HepG2 (cell line): ENCODE data around the gene NACC2. TPM values are rescaled to one million over a fixed set of nuclear protein-coding genes. Genes with fewer than 3 reads are reported as not detected.
A peak's percentile ranks its signal among the peaks of the same experiment; 100 is the strongest.

Experiments
- ASH2L ChIP-seq: fragments of 300-600, 200-600 bp; sonication (generic); IDR thresholded peaks from 2 replicates; pipeline ENCODE4 v1.7.0; 2017; ENCODE audit warnings: low read depth, mild to moderate bottlenecking, moderate library complexity, mixed read lengths, low read length; ENCODE audit not compliant: insufficient read length
- CBFB ChIP-seq: sonication (generic); formaldehyde crosslinking; IDR thresholded peaks from 2 replicates; pipeline ENCODE4 v1.4.0; 2020; ENCODE audit warnings: missing genetic modification reagents
- CCAR2 ChIP-seq: fragments of 200-400 bp; formaldehyde crosslinking; optimal IDR thresholded peaks from 2 replicates; pipeline ENCODE3; 2018; ENCODE audit warnings: low read depth, mild to moderate bottlenecking, low read length, moderate library complexity
- CHCHD3 ChIP-seq: sonication (generic); formaldehyde crosslinking; IDR thresholded peaks from 2 replicates; pipeline ENCODE4 v1.8.0; 2022; ENCODE audit warnings: mild to moderate bottlenecking, missing genetic modification reagents, moderate library complexity
- ELK4 ChIP-seq: sonication (generic); formaldehyde crosslinking; IDR thresholded peaks from 2 replicates; pipeline ENCODE4 v1.9.0; 2021; ENCODE audit warnings: missing genetic modification reagents, borderline replicate concordance
- FOSL2 ChIP-seq: sonication (generic); formaldehyde crosslinking; IDR thresholded peaks from 2 replicates; pipeline ENCODE4 v1.4.0; 2020; ENCODE audit warnings: missing genetic modification reagents
- IRX3 ChIP-seq: sonication (generic); formaldehyde crosslinking; IDR thresholded peaks from 2 replicates; pipeline ENCODE4 v1.8.1; 2023; ENCODE audit warnings: mild to moderate bottlenecking, low read depth, missing genetic modification reagents, borderline replicate concordance
- ISL2 ChIP-seq: sonication (generic); formaldehyde crosslinking; IDR thresholded peaks from 2 replicates; pipeline ENCODE4 v1.5.0; 2020; ENCODE audit warnings: missing genetic modification reagents
- KMT2B ChIP-seq: IDR thresholded peaks from 2 replicates; pipeline ENCODE4 v1.6.1; 2016; ENCODE audit warnings: missing genetic modification reagents, missing compliant biosample characterization
- NR2F6 ChIP-seq, 2 experiments: IDR thresholded peaks; 2 replicates each; pipeline ENCODE4 v1.6.1; 2016; ENCODE audit warnings: antibody characterized with exemption in 1 of 2, mild to moderate bottlenecking in 1 of 2
- PAX8 ChIP-seq: sonication (generic); formaldehyde crosslinking; IDR thresholded peaks from 2 replicates; pipeline ENCODE4 v1.8.0; 2022; ENCODE audit warnings: mild to moderate bottlenecking, missing genetic modification reagents, borderline replicate concordance
- POLR2G ChIP-seq: fragments of 200-400 bp; formaldehyde crosslinking; IDR thresholded peaks from 2 replicates; pipeline ENCODE4 v1.6.1; 2018; ENCODE audit warnings: mild to moderate bottlenecking, low read depth, low read length, moderate library complexity
- TEAD3 ChIP-seq: optimal IDR thresholded peaks from 2 replicates; pipeline ENCODE3; 2016; ENCODE audit warnings: borderline replicate concordance
- ZEB1 ChIP-seq: IDR thresholded peaks from 2 replicates; pipeline ENCODE4 v1.6.1; 2012; ENCODE audit warnings: mild to moderate bottlenecking, low read depth, inconsistent platforms; ENCODE audit not compliant: insufficient replicate concordance
- ZNF24 ChIP-seq: fragments of 450-650 bp; IDR thresholded peaks from 2 replicates; pipeline ENCODE4 v1.6.1; 2017; ENCODE audit warnings: antibody characterized with exemption, mild to moderate bottlenecking
- ZNF367 ChIP-seq: sonication (generic); formaldehyde crosslinking; IDR thresholded peaks from 2 replicates; pipeline ENCODE4 v1.4.0; 2020; ENCODE audit warnings: missing genetic modification reagents, borderline replicate concordance
- ZNF564 ChIP-seq: sonication (generic); formaldehyde crosslinking; IDR thresholded peaks from 2 replicates; pipeline ENCODE4 v1.8.1; 2023; ENCODE audit warnings: mild to moderate bottlenecking, missing genetic modification reagents
- ZNF577 ChIP-seq: sonication (generic); formaldehyde crosslinking; IDR thresholded peaks from 2 replicates; pipeline ENCODE4 v1.4.0; 2020; ENCODE audit warnings: mild to moderate bottlenecking, low read depth, missing genetic modification reagents, borderline replicate concordance
- ZNF775 ChIP-seq: sonication (generic); formaldehyde crosslinking; IDR thresholded peaks from 2 replicates; pipeline ENCODE4 v1.4.0; 2020; ENCODE audit warnings: missing genetic modification reagents, mild to moderate bottlenecking, moderate library complexity, borderline replicate concordance
- polyA plus RNA-seq, 8 experiments: library from polyadenylated mRNA; depleted of rRNA in 3 of 8; stranded (reverse) in 7 of 8; unstranded in 1 of 8; fragments of >200 nt; fragmentation: Illumina TruSeq in 4 of 8; extraction: Trizol in 4 of 8; gene quantifications; 2 replicates each; pipeline versions ENCODE4 v1.2.1 to v1.2.3, GENCODE V29; 2011 to 2016; ENCODE audit warnings: low read depth in 4 of 8, missing spikeins in 1 of 8, mixed read lengths in 1 of 8; ENCODE audit not compliant: insufficient read depth in 1 of 8
- total RNA-seq, 5 experiments: library from RNA; depleted of rRNA; stranded (reverse); fragments of >200 nt; fragmentation: Illumina TruSeq; extraction: Trizol; gene quantifications; 2 replicates each; pipeline ENCODE4 v1.2.3, GENCODE V29; 2016; ENCODE audit warnings: low read depth in 1 of 5
- TF ChIP-seq, protein P1 (sequence below): sonication (generic); formaldehyde crosslinking; IDR thresholded peaks from 2 replicates; pipeline ENCODE4 v1.9.0; 2021; ENCODE audit warnings: missing genetic modification reagents, mild to moderate bottlenecking, borderline replicate concordance
- TF ChIP-seq, protein P2 (sequence below): sonication (generic); formaldehyde crosslinking; IDR thresholded peaks from 2 replicates; pipeline ENCODE4 v1.4.0; 2020; ENCODE audit warnings: missing genetic modification reagents
- TF ChIP-seq, protein P3 (sequence below): sonication (generic); formaldehyde crosslinking; IDR thresholded peaks from 2 replicates; pipeline ENCODE4 v1.8.1; 2023; ENCODE audit warnings: mild to moderate bottlenecking, inconsistent platforms, moderate library complexity, missing genetic modification reagents, borderline replicate concordance
- TF ChIP-seq, protein P4 (sequence below): IDR thresholded peaks from 2 replicates; pipeline ENCODE4 v1.6.1; 2016; ENCODE audit warnings: control low read depth

Gene NACC2
- total and polyA plus RNA-seq, 2 of the 13 experiments (the other 11 are each of a cell fraction or from before 2014, with no cell fraction given): 5.9 to 12.3 TPM

DNA sequence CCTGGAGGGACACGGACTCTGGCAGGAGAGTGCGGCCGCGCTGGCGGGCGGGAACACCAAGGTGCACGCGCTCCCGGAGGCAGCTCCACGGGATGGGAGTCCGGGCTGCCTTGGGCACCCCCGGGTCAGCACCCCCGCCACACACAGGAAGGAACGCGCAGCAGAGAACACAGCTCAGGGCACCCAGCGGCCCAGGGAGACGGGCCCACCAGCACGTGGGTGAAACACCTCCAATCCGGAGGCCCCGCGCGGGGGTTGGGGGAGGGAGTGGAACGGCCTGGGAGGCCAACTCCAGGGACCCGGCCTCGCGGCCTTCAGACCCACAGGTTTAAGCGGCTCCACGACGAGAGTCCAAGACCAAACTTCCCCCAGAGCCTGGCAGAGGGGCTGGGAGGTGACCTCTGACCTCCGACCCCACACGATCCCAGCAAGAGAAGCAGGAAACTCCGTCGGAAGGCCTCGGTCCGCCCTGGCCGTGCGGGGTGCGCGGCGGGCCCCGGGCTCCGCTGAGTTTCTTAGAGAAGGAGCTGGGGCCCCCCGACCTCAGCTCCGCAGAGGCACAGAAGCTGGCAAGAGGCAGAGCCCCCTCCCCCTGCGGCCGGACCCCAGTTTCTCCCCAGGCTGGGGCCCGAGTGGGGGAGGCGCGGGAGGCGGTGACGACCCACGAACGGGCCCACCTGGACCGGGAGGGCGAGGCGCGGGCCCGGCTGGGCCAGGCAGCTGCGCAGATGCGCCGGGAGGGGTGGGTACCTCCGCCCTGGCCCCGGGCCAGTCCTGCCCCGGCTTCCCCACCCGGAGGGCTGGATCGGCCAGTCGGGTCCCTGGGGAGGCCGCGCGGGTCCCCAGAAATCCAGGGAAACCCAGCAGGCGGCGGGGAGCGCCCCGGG lies 851 bp downstream of the NACC2 start (continued):
- TF ChIP-seq TEAD3 (CRISPR knock-in tag) (peak; percentile 88), FOSL2 (CRISPR knock-in tag) (no peak), ASH2L (peak; percentile 59), ZNF577 (CRISPR knock-in tag) (no peak), PAX8 (CRISPR knock-in tag) (no peak), ZNF775 (CRISPR knock-in tag) (no peak), CHCHD3 (CRISPR knock-in tag) (no peak), CCAR2 (no peak), ZEB1 (no peak), ZNF24 (no peak), ZNF367 (CRISPR knock-in tag) (no peak), NR2F6 (IDR thresholded peaks at IDR 0.05) (peak; percentile 74; the same call in 1 of the 2 replicates), NR2F6 (CRISPR knock-in tag; IDR thresholded peaks at IDR 0.05) (no peak), ZNF564 (CRISPR knock-in tag) (no peak), KMT2B (CRISPR knock-in tag) (0 out of 2 replicates have a peak, but pooled peaks have one; percentile 37), ELK4 (CRISPR knock-in tag) (no peak), POLR2G (peak; percentile 68), CBFB (CRISPR knock-in tag) (no peak), IRX3 (CRISPR knock-in tag) (no peak), ISL2 (CRISPR knock-in tag) (no peak; the same call in none of the 2 replicates)
- TF ChIP-seq, protein P1, sequence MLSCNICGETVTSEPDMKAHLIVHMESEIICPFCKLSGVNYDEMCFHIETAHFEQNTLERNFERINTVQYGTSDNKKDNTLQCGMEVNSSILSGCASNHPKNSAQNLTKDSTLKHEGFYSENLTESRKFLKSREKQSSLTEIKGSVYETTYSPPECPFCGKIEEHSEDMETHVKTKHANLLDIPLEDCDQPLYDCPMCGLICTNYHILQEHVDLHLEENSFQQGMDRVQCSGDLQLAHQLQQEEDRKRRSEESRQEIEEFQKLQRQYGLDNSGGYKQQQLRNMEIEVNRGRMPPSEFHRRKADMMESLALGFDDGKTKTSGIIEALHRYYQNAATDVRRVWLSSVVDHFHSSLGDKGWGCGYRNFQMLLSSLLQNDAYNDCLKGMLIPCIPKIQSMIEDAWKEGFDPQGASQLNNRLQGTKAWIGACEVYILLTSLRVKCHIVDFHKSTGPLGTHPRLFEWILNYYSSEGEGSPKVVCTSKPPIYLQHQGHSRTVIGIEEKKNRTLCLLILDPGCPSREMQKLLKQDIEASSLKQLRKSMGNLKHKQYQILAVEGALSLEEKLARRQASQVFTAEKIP (CRISPR knock-in tag): no peak
- TF ChIP-seq, protein P2, sequence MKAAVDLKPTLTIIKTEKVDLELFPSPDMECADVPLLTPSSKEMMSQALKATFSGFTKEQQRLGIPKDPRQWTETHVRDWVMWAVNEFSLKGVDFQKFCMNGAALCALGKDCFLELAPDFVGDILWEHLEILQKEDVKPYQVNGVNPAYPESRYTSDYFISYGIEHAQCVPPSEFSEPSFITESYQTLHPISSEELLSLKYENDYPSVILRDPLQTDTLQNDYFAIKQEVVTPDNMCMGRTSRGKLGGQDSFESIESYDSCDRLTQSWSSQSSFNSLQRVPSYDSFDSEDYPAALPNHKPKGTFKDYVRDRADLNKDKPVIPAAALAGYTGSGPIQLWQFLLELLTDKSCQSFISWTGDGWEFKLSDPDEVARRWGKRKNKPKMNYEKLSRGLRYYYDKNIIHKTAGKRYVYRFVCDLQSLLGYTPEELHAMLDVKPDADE (CRISPR knock-in tag): no peak
- TF ChIP-seq, protein P3, sequence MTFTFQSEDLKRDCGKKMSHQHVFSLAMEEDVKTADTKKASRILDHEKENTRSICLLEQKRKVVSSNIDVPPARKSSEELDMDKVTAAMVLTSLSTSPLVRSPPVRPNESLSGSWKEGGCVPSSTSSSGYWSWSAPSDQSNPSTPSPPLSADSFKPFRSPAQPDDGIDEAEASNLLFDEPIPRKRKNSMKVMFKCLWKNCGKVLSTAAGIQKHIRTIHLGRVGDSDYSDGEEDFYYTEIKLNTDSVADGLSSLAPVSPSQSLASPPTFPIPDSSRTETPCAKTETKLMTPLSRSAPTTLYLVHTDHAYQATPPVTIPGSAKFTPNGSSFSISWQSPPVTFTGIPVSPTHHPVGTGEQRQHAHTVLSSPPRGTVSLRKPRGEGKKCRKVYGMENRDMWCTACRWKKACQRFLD: no peak
- TF ChIP-seq, protein P4, sequence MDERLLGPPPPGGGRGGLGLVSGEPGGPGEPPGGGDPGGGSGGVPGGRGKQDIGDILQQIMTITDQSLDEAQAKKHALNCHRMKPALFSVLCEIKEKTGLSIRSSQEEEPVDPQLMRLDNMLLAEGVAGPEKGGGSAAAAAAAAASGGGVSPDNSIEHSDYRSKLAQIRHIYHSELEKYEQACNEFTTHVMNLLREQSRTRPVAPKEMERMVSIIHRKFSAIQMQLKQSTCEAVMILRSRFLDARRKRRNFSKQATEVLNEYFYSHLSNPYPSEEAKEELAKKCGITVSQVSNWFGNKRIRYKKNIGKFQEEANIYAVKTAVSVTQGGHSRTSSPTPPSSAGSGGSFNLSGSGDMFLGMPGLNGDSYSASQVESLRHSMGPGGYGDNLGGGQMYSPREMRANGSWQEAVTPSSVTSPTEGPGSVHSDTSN (CRISPR knock-in tag): no peak
